T-helper 2 cell treated with Interferon-gamma antibody and Interleukin-4, amounts not matched to agents 5 μg/mL and 100 μg/mL, for 36 hours (primary cell): ENCODE measurements around the gene IGLL5.
"Not testable (repeated sequence)": the region's sequence is repeated elsewhere in the genome, so short reads cannot be mapped to it uniquely, and the experiment has no call there.

Source experiments
- DNase-seq: peaks from one replicate; pipeline ENCODE4 v3.0.0; 2021; ENCODE audit warnings: low spot score
- H3K27ac Mint-ChIP-seq: one replicate; pipeline ENCODE4 v1.8.0; 2021; ENCODE audit warnings: mild to moderate bottlenecking, mixed read lengths
- H3K27me3 Mint-ChIP-seq: one replicate; pipeline ENCODE4 v1.8.0; 2021; ENCODE audit warnings: low read depth, mixed read lengths
- H3K36me3 Mint-ChIP-seq: one replicate; pipeline ENCODE4 v1.8.0; 2021; ENCODE audit warnings: low read depth, mixed read lengths
- H3K4me1 Mint-ChIP-seq: one replicate; pipeline ENCODE4 v1.8.0; 2021; ENCODE audit warnings: low read depth, mixed read lengths
- H3K4me3 Mint-ChIP-seq: one replicate; pipeline ENCODE4 v1.8.0; 2022; ENCODE audit warnings: mild to moderate bottlenecking, moderate library complexity, mixed read lengths
- H3K9me3 Mint-ChIP-seq: one replicate; pipeline ENCODE4 v1.8.0; 2021; ENCODE audit warnings: mixed read lengths

IGLL5 gene

GRCh38 chr22:22897091-22897490, 9.5 kb downstream of the IGLL5 start:
- Mint-ChIP-seq H3K9me3 (no peaks in the 10 kb centered on the region), H3K36me3 (no peaks in the 10 kb centered on the region), H3K27me3 (peaks cover 36% of the 10 kb centered on the region), H3K4me1 (peaks cover 3% of the 10 kb centered on the region), H3K27ac (no peak overlapping the region), H3K4me3 (no peak overlapping the region)
- DNase-seq: no peak

- no peak for DNase-seq
- Mint-ChIP-seq H3K27me3 (peaks cover 29% of the 10 kb centered on the region), H3K4me1 (peaks cover 3% of the 10 kb centered on the region), H3K4me3 (no peak overlapping the region), H3K36me3 (no peaks in the 10 kb centered on the region), H3K27ac (no peak overlapping the region), H3K9me3 (no peaks in the 10 kb centered on the region)
Measured at GRCh38 chr22:22897947-22898346, 10.3 kb downstream of the IGLL5 start.

GRCh38 chr22:22898411-22898950, 10.9 kb downstream of the IGLL5 start:
- not testable (repeated sequence) for H3K9me3 Mint-ChIP-seq, H3K4me1 Mint-ChIP-seq, H3K36me3 Mint-ChIP-seq, DNase-seq, H3K27ac Mint-ChIP-seq, H3K4me3 Mint-ChIP-seq
- peaks cover 28% of the 10 kb centered on the region for H3K27me3 Mint-ChIP-seq

GRCh38 chr22:22899342-22900080, 11.9 kb downstream of the IGLL5 start:
- H3K4me3 Mint-ChIP-seq, H3K27ac Mint-ChIP-seq, H3K4me1 Mint-ChIP-seq, H3K36me3 Mint-ChIP-seq, H3K9me3 Mint-ChIP-seq, DNase-seq: not testable (repeated sequence)
- H3K27me3 Mint-ChIP-seq: peaks cover 28% of the 10 kb centered on the region

- peaks cover 20% of the 10 kb centered on the region for H3K27me3 Mint-ChIP-seq
- DNase-seq, H3K27ac Mint-ChIP-seq, H3K9me3 Mint-ChIP-seq, H3K4me1 Mint-ChIP-seq, H3K4me3 Mint-ChIP-seq, H3K36me3 Mint-ChIP-seq: not testable (repeated sequence)
Measured at GRCh38 chr22:22900527-22901205, 13.1 kb downstream of the IGLL5 start.

GRCh38 chr22:22901578-22902218, 14.1 kb downstream of the IGLL5 start:
- DNase-seq: no peak
- no peaks in the 10 kb centered on the region for H3K4me1 Mint-ChIP-seq
- H3K27me3 Mint-ChIP-seq: peaks cover 13% of the 10 kb centered on the region
- H3K36me3 Mint-ChIP-seq: no peaks in the 10 kb centered on the region
- H3K9me3 Mint-ChIP-seq: no peaks in the 10 kb centered on the region
- H3K4me3 Mint-ChIP-seq: no peak overlapping the region
- H3K27ac Mint-ChIP-seq: no peak overlapping the region

GRCh38 chr22:22902247-22903001, 14.8 kb downstream of the IGLL5 start:
- no peak for DNase-seq
- Mint-ChIP-seq H3K27ac (no peak overlapping the region), H3K9me3 (no peaks in the 10 kb centered on the region), H3K4me3 (no peak overlapping the region), H3K27me3 (peaks cover 10% of the 10 kb centered on the region), H3K36me3 (no peaks in the 10 kb centered on the region), H3K4me1 (no peaks in the 10 kb centered on the region)

GRCh38 chr22:22903355-22903777, 15.8 kb downstream of the IGLL5 start:
- Mint-ChIP-seq H3K27me3 (peaks cover 3% of the 10 kb centered on the region), H3K9me3 (no peaks in the 10 kb centered on the region), H3K27ac (no peak overlapping the region), H3K4me1 (no peaks in the 10 kb centered on the region), H3K4me3 (no peak overlapping the region), H3K36me3 (no peaks in the 10 kb centered on the region)
- DNase-seq: no peak

GRCh38 chr22:22903781-22904192, 16.2 kb downstream of the IGLL5 start:
- H3K27ac Mint-ChIP-seq, DNase-seq, H3K27me3 Mint-ChIP-seq: not testable (repeated sequence)

GRCh38 chr22:22904736-22905135, 17.1 kb downstream of the IGLL5 start:
- not testable (repeated sequence) for H3K36me3 Mint-ChIP-seq, H3K4me1 Mint-ChIP-seq, H3K27me3 Mint-ChIP-seq, H3K9me3 Mint-ChIP-seq, H3K4me3 Mint-ChIP-seq, DNase-seq, H3K27ac Mint-ChIP-seq

More at GRCh38 chr22:22903781-22904192, 16.2 kb downstream of the IGLL5 start:
- H3K36me3 Mint-ChIP-seq, H3K4me3 Mint-ChIP-seq, H3K4me1 Mint-ChIP-seq, H3K9me3 Mint-ChIP-seq: not testable (repeated sequence)

- H3K9me3 Mint-ChIP-seq, H3K27ac Mint-ChIP-seq, H3K4me3 Mint-ChIP-seq, DNase-seq, H3K4me1 Mint-ChIP-seq, H3K36me3 Mint-ChIP-seq: not testable (repeated sequence)
- peaks cover 16% of the 10 kb centered on the region for H3K27me3 Mint-ChIP-seq
Measured at GRCh38 chr22:22906391-22906790, 18.8 kb downstream of the IGLL5 start.

GRCh38 chr22:22906907-22907550, 19.4 kb downstream of the IGLL5 start:
- Mint-ChIP-seq H3K4me3 (no peak overlapping the region), H3K27me3 (peaks cover 16% of the 10 kb centered on the region), H3K36me3 (no peaks in the 10 kb centered on the region), H3K9me3 (no peaks in the 10 kb centered on the region), H3K4me1 (peaks cover 2% of the 10 kb centered on the region), H3K27ac (no peak overlapping the region)
- no peak for DNase-seq
